Measurements from ENCODE around the gene HMGA1. TPM values are rescaled to one million over a fixed set of nuclear protein-coding genes. Genes with fewer than 3 reads are reported as not detected.

Gene HMGA1
- total and polyA plus RNA-seq, 12 donors, result 14.2 to 54.9 (median 40.9) TPM

DNA sequence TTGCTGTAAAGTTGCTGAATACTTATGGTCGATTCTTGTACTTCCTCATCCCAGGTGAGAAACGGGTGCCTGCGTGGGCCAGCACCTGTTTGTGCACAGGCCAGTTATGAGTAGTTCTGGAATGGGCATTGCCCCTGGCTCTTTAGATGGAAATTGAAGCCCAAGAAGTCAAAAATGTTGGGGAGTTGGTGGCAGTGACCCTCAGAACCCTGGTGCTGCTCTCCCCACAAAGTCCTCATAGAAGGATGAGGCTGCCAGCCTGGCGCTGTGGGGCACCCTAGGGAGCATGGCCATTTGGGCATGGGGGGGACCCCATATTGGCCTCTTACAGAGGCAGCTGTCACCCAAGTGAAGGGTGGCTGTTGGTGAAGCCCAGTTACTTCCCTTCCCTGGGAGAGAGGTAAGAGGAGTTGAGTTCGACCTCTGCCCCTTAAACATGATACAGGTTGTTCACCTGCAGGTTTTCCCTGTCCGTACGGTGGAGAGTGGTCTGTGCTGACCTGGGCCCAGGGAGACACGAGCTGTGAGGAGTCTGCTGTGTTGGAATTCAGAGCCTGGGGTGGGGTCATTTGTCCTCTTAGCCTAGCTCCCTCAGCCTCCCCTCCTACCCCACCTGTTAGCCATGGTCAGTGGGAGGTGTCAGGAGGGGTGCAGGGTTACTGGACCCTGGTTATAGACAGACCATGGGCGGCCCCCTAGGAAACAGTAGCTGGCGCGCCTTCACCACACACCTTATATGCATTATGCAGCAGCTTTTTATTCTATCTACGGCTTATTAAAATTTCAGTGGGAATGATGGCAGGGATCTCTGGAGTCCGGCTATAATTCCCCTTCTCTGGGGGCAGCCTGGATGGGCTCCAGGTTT is 4.9 kb downstream of the HMGA1 start:
- Histone ChIP-seq H3K27me3 (no peaks in the 10 kb centered on the region), H3K36me3 (peaks cover 0 to 24% (median 0%) of the 10 kb centered on the region in 9 donors), H3K4me3 (no peak overlapping the region), H3K9me3 (no peaks in the 10 kb centered on the region), H3K4me1 (peaks cover 6 to 46% (median 21%) of the 10 kb centered on the region in 9 donors), H3K27ac (no peak overlapping the region)
- TF ChIP-seq, protein P1, sequence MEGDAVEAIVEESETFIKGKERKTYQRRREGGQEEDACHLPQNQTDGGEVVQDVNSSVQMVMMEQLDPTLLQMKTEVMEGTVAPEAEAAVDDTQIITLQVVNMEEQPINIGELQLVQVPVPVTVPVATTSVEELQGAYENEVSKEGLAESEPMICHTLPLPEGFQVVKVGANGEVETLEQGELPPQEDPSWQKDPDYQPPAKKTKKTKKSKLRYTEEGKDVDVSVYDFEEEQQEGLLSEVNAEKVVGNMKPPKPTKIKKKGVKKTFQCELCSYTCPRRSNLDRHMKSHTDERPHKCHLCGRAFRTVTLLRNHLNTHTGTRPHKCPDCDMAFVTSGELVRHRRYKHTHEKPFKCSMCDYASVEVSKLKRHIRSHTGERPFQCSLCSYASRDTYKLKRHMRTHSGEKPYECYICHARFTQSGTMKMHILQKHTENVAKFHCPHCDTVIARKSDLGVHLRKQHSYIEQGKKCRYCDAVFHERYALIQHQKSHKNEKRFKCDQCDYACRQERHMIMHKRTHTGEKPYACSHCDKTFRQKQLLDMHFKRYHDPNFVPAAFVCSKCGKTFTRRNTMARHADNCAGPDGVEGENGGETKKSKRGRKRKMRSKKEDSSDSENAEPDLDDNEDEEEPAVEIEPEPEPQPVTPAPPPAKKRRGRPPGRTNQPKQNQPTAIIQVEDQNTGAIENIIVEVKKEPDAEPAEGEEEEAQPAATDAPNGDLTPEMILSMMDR (IDR thresholded peaks at IDR 0.05), result no peak
- no peak for ATAC-seq
- WGBS, 2 donors, result 91 to 95% methylated on average over 13 of the region's 13 CpGs
- intact Hi-C loops (cut with DNase I), result loop anchor here in 1 of 10 donors (5.0 kb wide), 1 partner anchor 1831 kb away; no protein-coding TSS in a partner anchor
- DNase-seq, result no peak

DNA sequence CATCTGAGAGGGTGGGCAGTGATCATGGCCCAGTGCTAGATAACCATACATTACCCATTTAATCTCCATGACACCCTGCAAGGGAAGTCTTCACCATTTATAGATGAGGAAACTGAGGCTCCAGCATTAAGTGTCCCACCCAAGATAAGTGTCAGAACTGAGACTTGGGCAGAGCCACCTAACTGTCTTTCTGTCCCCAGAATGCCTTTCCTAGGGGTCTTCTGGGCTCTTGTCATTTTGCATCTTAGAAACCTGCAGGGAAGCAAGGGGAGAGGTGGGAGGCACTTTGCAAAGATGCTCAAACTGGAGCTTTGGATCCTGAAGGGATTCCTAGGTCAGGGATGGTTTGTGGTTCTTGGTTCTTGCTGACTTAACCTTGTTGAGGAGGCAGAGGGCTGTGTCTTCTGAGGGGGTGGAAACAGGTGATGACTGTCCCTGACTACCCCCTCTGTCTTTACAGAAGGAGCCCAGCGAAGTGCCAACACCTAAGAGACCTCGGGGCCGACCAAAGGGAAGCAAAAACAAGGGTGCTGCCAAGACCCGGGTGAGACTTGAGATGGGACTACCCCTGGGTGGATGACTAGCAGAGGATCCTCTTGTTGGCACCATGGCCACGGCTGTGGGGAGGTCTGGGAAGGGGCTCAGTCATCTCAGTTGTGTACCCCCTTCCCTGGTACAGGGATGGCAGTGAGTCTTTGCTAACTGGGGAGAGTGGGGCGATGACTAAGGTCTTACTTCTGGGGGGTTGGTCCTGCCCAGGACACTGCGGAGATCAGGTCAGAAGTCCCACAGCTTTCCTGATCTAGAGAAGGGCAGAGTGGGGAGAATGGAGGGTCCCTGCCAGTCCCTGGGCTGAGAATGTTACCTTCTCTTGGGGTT is 5.8 kb downstream of the HMGA1 start:
- H3K27me3 ChIP-seq, result no peaks in the 10 kb centered on the region
- peaks cover 6 to 44% (median 21%) of the 10 kb centered on the region in 9 donors for H3K4me1 ChIP-seq
- intact Hi-C loops (cut with DNase I), result loop anchor here in 1 of 10 donors (5.0 kb wide), 1 partner anchor 1830 kb away; no protein-coding TSS in a partner anchor
- no peaks in the 10 kb centered on the region for H3K9me3 ChIP-seq
- peaks cover 0 to 27% (median 0%) of the 10 kb centered on the region in 9 donors for H3K36me3 ChIP-seq
- H3K27ac ChIP-seq, result peak overlapping the region in 1 of 10 donors; percentile 63
- ATAC-seq (no peak), DNase-seq (no peak)
- no peak overlapping the region for H3K4me3 ChIP-seq
- 90 to 95% methylated on average over 7 of the region's 7 CpGs for WGBS, 2 donors
- TF ChIP-seq, protein P1 (IDR thresholded peaks at IDR 0.05), result no peak

DNA sequence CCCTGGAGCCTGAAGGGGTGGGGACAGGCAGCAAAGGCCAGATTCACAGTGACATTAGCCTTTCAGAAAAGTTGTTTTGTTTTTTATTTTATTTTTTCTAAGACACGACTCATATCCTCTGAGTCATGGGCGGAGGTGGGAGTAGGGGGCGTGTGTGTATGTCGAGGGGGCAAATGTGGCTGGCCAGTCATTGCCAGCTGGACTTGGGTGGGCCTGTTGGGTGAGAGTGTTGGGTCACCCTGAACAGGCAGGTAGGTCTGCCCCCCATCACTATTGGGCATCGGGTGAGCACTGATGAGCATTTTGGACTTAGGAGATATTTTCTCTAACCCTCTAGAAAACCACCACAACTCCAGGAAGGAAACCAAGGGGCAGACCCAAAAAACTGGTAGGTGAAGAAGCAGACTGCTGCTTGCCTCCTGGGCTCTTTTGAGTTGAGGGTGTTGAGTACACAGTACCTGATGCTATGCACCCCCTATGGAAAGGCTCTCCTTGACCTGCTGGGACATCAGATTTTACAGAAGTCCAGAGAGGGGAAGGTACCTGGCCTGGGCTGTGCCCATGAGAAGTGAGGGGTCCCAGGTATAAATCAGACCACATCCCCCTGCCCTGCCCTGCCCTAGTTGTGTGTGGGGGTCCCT is 6.6 kb downstream of the HMGA1 start:
- peak overlapping the region in 2 of 10 donors; percentile 63 to 87 for H3K27ac ChIP-seq
- TF ChIP-seq, protein P1 (IDR thresholded peaks at IDR 0.05), result no peak
- H3K4me1 ChIP-seq, result peaks cover 6 to 46% (median 21%) of the 10 kb centered on the region in 9 donors
- peaks cover 0 to 27% (median 0%) of the 10 kb centered on the region in 9 donors for H3K36me3 ChIP-seq
- no peaks in the 10 kb centered on the region for H3K9me3 ChIP-seq
- intact Hi-C loops (cut with DNase I), result loop anchor here in 1 of 10 donors (5.0 kb wide), 1 partner anchor 1829 kb away; no protein-coding TSS in a partner anchor
- DNase-seq (no peak), ATAC-seq (no peak)
- no peak overlapping the region for H3K4me3 ChIP-seq
- 66 to 68% methylated on average over 5 of the region's 5 CpGs for WGBS, 2 donors
- H3K27me3 ChIP-seq, result no peaks in the 10 kb centered on the region

Data from heart right ventricle (tissue), 16 donors.